ENCODE results near the gene EMX1.

The EMX1 gene

GRCh38 chr2:72917138-72917876 is at the start of gene EMX1:
Gene EMX1 (plus strand): TSS chr2:72917519. CDS start chr2:72917853, 334 bp downstream.
- DNase-seq = peak; percentile 29 to 71

DNA sequence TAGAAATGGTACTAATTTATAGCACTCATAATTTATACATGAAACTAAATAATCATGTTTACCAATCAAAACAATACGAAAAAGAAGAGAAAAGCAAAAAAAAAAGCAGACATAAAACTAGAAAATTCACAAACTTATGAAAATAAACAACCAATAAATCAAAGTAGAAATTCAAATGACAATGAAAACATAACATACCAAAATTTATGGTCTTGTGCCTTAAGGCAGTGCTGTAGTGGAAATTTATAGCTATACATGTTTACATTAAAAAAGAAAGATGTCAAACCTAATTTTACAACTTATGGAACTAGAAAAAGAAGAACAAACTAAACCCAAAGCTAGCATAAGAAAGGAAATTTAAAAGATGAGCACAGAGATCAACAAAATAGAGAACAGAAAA is 46.3 kb upstream of the EMX1 start:
- no peak for DNase-seq

DNA sequence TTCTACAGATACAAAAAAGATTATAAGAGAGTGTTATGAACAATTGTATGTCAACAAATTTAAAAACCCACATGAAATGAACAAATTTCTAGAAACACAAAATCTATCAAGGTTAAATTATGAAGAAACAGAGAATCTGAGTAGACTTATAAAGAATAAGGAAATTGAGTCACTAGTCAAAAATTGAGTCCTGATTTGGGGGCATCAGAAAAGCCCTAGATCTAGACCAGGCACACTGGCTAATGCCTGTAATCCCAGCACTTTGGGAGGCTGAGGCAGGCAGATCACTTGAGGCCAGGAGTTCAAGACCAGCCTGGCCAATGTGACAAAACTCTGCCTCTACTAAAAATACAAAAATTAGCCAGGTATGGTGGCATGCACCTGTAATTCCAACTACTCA is 45.4 kb upstream of the EMX1 start:
- DNase-seq = no peak

GRCh38 chr2:72883356-72883962 is 33.9 kb upstream of the EMX1 start:
- no peak for DNase-seq

GRCh38 chr2:72886505-72887031 is 30.8 kb upstream of the EMX1 start:
- DNase-seq = no peak

DNA sequence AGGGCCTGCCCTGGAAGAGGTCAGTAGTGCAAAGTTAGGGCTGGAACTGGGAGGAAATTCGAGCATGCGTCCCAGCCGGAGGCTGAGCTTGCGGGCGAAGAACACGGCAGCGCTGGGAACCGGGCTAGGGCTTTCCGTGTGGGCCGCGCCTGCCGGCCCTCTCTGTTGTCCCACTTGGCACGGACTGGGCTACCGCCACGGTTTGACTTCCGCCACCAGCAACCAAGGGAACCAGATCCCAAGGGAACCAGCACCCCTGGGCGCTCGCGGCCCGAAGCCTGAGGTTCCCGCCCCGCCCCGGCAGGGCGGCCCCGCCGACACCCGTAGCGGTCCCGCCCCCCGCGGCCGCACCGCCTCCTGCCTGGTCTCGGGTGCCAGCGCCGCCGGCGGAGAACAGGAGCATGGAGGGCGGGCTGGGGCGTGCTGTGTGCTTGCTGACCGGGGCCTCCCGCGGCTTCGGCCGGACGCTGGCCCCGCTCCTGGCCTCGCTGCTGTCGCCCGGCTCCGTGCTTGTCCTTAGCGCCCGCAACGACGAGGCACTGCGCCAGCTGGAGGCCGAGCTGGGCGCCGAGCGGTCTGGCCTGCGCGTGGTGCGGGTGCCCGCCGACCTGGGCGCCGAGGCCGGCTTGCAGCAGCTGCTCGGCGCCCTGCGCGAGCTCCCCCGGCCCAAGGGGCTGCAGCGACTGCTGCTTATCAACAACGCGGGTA is 30.1 kb upstream of the EMX1 start, which contains the start of gene SPR:
Gene SPR, plus strand, starts transcription at position 377 of the 708 bp plus-strand sequence. Its CDS starts 25 bp downstream, at position 402.
- peak; percentile 1 to 18 for DNase-seq

DNA sequence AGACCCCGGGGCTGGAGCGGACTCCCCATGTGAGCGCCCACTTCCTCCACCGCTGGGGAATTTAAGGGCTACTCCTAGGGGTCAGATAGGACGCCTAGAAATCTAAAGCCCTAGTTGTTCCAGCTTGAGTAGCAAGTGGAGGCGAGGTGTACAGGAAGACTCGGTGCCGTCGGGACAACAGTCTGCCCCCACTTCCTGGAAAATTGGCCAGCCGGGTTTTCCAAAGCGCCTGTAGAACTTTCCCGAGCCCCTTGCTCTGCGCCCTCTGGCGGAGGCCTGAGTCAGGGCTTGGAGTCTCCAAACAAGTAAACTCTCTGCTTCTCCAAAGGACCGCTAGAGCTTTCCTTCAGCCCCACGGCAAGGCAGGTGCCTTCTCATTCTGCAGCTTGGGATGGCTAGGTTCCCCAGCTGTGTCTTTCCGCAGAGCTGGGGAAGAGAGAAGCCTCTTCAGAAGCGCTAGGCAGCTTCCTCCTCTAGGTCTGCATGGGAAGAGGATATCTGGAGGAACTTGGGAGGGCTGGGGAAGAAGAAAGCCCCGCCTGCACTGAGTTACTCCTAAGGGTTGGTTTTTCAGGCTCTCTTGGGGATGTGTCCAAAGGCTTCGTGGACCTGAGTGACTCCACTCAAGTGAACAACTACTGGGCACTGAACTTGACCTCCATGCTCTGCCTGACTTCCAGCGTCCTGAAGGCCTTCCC is 29.4 kb upstream of the EMX1 start:
- peak; percentile 31 to 34 for DNase-seq

- no peak for DNase-seq
These were observed 28.7 kb upstream of the EMX1 start for GRCh38 chr2:72888438-72889202.

DNA sequence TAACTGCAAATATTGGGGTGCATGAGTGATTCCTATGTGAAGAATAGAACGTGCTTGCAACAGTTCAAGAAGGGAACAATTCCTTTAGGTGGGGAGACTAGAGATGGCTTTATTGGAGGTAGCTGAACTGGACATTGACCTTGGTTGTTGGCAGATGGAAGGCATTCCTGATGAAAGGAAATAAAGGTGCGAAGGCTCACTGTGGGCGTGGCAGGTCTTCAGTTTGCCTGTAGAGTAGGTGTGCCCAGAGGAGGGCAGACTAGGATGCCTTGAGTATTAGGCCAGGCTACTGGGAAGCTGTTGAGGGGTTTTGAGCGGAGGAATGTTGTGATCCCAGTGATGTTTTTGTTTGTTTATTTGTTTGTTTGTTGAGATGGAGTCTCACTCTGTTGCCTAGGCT is 27.3 kb upstream of the EMX1 start:
- DNase-seq = no peak

DNA sequence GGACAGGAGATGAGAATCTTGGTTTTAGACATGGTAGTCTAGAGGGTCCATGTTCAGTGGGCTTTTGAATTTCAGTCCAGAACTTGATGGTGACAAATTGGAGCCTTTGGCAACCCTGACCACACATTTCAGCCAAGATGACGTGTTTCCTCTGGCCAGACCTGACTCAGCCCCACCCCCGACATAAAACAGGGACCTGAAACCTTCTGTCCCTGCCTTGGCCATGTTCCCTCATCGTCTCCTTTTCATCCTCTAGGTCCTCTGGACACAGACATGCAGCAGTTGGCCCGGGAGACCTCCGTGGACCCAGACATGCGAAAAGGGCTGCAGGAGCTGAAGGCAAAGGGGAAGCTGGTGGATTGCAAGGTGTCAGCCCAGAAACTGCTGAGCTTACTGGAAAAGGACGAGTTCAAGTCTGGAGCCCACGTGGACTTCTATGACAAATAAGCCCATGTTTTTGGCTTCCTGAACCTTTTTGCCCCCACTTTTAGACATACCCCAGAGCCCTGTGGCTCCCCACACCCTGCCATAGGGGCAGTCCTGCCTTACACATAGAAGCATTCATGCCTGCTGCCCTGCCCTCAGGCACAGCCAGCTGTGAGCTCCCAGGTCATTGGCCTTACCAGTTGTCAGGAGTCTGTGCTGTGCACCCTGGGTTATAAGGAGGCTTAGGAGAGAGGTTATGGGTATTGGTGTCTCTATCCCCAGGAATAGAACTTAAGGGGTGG is 26.1 kb upstream of the EMX1 start:
- DNase-seq = no peak

DNA sequence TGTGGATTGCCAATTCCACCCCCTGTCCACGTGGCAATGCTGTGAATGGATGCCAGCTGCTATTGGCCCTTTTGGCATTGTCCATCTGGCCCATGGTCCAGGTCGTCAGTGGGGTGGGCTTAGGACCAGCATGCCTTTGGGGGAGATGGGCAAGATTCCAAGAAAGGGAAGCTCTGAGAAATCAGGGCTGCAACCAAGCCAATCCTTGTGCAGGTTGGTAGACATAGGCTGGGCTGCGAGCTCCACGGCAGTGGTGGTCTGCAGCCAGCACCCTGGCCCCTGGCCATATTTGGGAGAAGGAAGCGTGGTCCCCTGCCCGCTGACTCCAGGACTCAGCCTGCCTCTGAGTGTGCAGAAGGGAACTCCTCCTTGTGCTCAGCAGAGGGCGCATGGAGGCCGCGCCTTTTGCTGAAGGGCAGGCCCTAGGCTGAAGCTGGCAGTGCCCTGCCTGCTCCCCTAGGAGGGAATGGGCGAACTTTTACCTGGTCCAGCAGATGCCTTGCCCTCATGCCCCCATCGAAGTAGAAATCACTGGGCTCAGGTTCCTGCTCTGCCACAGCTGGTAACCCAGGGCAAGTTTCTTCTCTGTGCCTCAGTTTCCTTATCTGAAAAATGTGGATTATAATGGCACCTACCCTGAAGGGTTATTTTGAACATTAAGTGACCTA is 24.7 kb upstream of the EMX1 start:
- peak in 1 of 2 experiments; percentile 5 for DNase-seq

DNA sequence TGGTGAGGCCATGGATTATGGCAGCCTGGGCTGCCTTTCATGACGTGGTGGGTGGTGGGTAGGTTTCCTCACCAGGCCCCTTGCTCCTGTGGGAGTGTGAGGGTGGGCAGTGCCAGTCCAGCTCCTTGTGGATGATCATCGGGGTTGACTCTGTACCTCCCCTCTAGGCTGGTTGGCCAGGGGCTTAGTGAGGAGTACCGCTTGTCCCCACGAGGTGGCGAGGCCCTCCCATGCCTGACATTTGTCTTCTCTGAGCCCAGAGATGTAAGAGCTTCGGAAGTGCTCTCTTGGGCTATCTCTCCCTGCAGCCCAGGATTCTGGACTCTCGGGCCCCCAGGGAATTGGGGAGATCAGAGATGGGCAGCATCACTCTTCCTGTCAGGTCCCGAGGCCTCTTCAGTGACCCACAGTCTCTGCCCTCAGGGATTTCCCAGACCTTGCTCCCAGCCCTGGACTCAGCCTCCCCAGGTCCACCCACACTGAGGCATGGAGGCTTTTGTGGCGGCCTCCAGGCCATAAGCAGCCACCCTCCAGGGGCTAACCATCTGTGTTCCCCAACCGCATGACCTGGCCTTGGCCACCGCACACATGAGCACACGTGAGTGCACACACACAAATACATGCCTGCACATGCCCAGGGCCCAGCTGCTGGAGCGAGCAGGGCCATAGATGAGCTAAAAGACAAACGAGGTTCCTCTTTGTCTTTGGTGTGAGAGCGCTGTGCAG is 23.6 kb upstream of the EMX1 start:
- no peak for DNase-seq

DNA sequence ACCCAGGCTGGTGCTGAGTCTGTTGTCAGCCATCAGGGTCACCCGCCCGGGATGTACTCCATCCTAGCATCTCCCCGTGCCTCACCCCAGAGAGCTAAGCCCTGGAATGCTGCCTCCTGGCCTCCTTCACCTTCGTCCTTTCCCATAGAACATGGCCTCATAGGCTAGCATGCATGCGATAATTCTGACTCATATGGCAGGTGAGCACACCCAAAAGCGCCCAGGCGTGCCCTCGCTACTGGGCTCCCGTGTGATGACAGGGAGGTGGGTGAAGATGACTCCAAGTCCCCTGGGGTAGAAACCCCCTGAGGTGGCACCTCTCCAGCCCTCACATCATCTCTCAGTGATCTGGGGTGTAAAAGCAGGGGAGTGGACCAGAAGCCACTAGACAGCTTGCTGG is 22.8 kb upstream of the EMX1 start:
- no peak for DNase-seq

DNA sequence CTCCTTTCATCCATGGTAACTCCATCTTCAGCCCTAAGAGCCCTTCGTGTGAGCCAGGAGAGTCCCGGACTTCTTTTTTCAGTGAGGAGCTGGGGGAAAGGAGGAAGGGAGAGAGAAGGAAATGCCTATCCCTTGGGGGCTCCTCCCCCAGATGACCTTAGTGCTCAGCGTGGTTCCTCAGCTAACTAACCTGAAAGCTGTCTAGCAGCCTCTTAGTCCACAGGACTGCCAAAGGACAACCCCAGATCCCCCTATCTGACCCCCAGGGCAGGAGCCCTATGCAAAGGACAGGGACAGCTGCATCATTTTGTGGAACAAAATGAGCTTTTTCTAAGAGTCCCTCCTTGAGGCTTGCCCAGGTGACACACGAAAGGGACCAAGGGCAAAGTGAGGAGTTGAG is 22.2 kb upstream of the EMX1 start:
- DNase-seq = no peak

DNA sequence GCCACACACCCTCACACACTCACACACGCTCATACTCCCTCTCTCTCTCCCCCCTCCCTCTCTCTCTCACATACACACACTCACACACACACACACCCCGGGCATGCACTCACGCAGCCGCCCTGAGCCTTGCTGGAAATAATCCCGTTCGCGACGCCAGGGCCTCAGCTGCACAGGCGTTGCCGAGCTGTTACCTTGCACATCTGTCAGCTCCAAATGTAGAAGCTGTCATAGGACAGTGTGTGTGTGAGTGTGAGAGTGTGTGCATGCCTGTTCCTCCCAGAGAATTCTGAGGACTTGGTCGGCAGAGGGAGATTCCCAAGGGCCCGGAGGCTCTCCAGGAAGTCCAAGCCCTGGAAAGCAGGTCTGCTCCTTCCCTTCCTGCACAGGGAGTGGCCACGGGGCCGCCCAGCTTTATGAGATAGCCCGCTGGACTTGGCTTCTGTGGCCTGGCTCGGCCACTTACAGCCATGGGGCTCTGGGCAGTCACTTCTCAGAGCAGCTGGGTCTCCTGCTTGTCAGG is 21.5 kb upstream of the EMX1 start:
- DNase-seq = no peak

GRCh38 chr2:72896446-72896845 is 20.9 kb upstream of the EMX1 start:
- DNase-seq = no peak

DNA sequence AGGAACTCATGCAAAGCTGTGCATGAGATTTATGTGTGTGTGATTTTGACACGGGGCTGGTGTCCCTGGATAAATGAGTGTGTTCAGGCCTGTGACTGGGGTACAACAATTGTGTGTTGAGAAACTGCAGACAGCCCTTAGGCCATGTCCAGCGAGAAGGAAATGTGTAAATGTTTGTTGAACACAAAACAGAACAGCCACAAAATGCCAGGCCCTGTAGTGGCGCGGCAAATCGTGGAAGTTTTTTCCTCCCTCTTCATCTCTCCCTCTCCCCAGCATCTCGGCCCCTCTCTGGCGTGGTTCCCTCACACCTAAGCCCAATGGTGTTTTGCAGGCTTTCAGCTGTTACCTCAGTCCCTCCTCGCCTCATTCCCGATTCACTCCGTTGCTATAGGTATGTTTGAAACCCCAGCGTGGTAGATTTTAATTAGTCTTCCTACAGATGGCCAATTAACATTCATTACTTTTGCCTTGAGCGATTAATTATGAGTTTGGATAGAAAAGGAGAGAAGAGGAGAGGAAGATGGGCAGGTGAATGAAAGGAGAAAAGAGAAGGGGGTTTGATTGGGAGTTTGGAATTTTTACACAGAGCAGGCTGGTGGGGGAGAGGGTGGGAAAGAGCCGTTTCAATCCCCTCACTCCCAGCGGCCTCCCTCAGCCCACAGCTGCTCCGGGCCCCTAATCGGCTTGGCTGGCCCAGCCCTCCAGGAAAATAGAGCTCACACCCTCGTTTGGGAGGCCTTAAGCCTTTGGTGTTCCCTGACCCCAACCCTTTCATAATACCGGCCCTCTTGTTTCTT is 19.3 kb upstream of the EMX1 start:
- no peak for DNase-seq

DNA sequence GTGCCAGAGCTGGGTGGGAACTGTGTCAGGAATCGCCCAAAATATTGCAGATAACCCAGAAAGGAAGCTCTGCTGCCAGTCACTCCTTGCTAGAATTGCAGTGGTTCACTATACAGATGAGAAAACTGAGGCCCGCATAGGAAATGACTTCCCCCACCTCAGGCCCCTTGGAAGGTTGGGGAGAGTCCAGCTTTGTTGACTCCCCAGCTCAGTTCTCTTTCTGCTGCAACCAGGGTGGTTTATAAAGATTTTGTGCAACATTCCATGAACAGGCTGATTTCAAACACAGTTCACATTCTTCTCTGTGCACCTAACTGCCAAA is 18.8 kb upstream of the EMX1 start:
- no peak for DNase-seq

- no peak for DNase-seq
These were observed 17.0 kb upstream of the EMX1 start for GRCh38 chr2:72900191-72900825.

All from NCI-H187 (cell line).